ENCODE data around the gene GGT5. TPM values are rescaled to one million over a fixed set of nuclear protein-coding genes. Genes with fewer than 3 reads are reported as not detected.

Gene GGT5
- total RNA-seq, 2 donors from 2014 or later, result 81.3 to 175 TPM

- no peaks in the 10 kb centered on the region for H3K27me3 ChIP-seq (replicated peaks; ENCODE audit: insufficient read depth)
- H3K27ac ChIP-seq, result no peak overlapping the region
- no peak overlapping the region for H3K4me3 ChIP-seq
- no peaks in the 10 kb centered on the region for H3K36me3 ChIP-seq
- no peak for TF ChIP-seq CTCF (IDR thresholded peaks at IDR 0.05)
- H3K4me1 ChIP-seq (ENCODE audit: control insufficient read depth in 1 of 2, low read depth in 2 of 2), result no peaks in the 10 kb centered on the region
- no peak for DNase-seq (ENCODE audit: low spot score)
- no peaks in the 10 kb centered on the region for H3K9me3 ChIP-seq
- no peak for ATAC-seq (ENCODE audit: insufficient number of reproducible peaks, low FRiP score, low read depth)
Measured at GRCh38 chr22:24232124-24232523, 12.8 kb downstream of the GGT5 start.

- Histone ChIP-seq H3K27me3 (replicated peaks; ENCODE audit: insufficient read depth) (no peaks in the 10 kb centered on the region), H3K27ac (no peak overlapping the region), H3K9me3 (no peaks in the 10 kb centered on the region), H3K36me3 (no peaks in the 10 kb centered on the region), H3K4me1 (ENCODE audit: control insufficient read depth in 1 of 2, low read depth in 2 of 2) (no peaks in the 10 kb centered on the region), H3K4me3 (no peak overlapping the region)
- ATAC-seq (ENCODE audit: insufficient number of reproducible peaks, low FRiP score, low read depth), result no peak
- no peak for TF ChIP-seq CTCF (IDR thresholded peaks at IDR 0.05)
- no peak for DNase-seq (ENCODE audit: low spot score)
Measured at GRCh38 chr22:24231706-24232105, 13.2 kb downstream of the GGT5 start.

- Histone ChIP-seq H3K4me3 (no peak overlapping the region), H3K9me3 (no peaks in the 10 kb centered on the region), H3K36me3 (no peaks in the 10 kb centered on the region), H3K4me1 (ENCODE audit: control insufficient read depth in 1 of 2, low read depth in 2 of 2) (no peaks in the 10 kb centered on the region), H3K27me3 (replicated peaks; ENCODE audit: insufficient read depth) (no peaks in the 10 kb centered on the region), H3K27ac (no peak overlapping the region)
- DNase-seq (ENCODE audit: low spot score), result no peak
- ATAC-seq (ENCODE audit: insufficient number of reproducible peaks, low FRiP score, low read depth), result no peak
- TF ChIP-seq CTCF (IDR thresholded peaks at IDR 0.05), result peak; percentile 30
Measured at GRCh38 chr22:24230911-24231656, 13.8 kb downstream of the GGT5 start.

- no peaks in the 10 kb centered on the region for H3K27me3 ChIP-seq (replicated peaks; ENCODE audit: insufficient read depth)
- no peak for DNase-seq (ENCODE audit: low spot score)
- no peak overlapping the region for H3K4me3 ChIP-seq
- no peaks in the 10 kb centered on the region for H3K9me3 ChIP-seq
- no peaks in the 10 kb centered on the region for H3K36me3 ChIP-seq
- no peak for TF ChIP-seq CTCF (IDR thresholded peaks at IDR 0.05)
- no peaks in the 10 kb centered on the region for H3K4me1 ChIP-seq (ENCODE audit: control insufficient read depth in 1 of 2, low read depth in 2 of 2)
- no peak overlapping the region for H3K27ac ChIP-seq
- ATAC-seq (ENCODE audit: insufficient number of reproducible peaks, low FRiP score, low read depth), result no peak
Measured at GRCh38 chr22:24225951-24226350, 18.9 kb downstream of the GGT5 start.

GRCh38 chr22:24225044-24225601, 19.8 kb downstream of the GGT5 start:
- no peak overlapping the region for H3K4me3 ChIP-seq
- no peaks in the 10 kb centered on the region for H3K27me3 ChIP-seq (replicated peaks; ENCODE audit: insufficient read depth)
- H3K27ac ChIP-seq, result no peak overlapping the region
- no peaks in the 10 kb centered on the region for H3K9me3 ChIP-seq
- H3K4me1 ChIP-seq (ENCODE audit: control insufficient read depth in 1 of 2, low read depth in 2 of 2), result no peaks in the 10 kb centered on the region
- TF ChIP-seq CTCF (IDR thresholded peaks at IDR 0.05), result no peak
- no peaks in the 10 kb centered on the region for H3K36me3 ChIP-seq
- ATAC-seq (ENCODE audit: insufficient number of reproducible peaks, low FRiP score, low read depth) (no peak), DNase-seq (ENCODE audit: low spot score) (no peak)
